Measurements from ENCODE around the gene ABCA10.
"Not testable (repeated sequence)": the region's sequence is repeated elsewhere in the genome, so short reads cannot be mapped to it uniquely, and the experiment has no call there.

ABCA10 gene

GRCh38 chr17:69207151-69207550, 21.5 kb downstream of the ABCA10 start:
- no peak for TF ChIP-seq CTCF (IDR thresholded peaks at IDR 0.05; ENCODE audit: low read depth, low read length)
- DNase-seq (ENCODE audit: extremely low read depth, low read depth) = no peak

DNA sequence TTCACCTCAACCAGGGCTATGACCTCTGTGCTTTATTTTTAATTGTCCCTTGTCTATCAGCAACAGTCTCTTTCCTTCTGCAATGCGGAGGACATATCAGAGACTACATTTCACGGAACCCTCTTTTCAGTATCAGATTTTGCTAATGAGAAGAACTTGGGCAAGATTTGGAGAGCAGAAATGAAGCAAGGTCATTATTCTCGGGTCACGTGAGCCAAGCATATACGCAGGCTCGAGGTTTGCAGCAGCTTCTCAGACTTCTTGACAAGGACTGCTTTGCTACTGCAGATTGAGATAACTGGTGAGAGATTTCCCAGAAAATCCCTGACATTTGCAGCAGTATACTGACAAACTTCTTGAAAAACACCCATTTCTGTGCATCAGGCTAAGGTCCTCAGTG, 30.4 kb downstream of the ABCA10 start:
- TF ChIP-seq CTCF (IDR thresholded peaks at IDR 0.05; ENCODE audit: low read depth, low read length) = no peak
- DNase-seq (ENCODE audit: extremely low read depth, low read depth) = no peak

GRCh38 chr17:69196105-69196653, 32.4 kb downstream of the ABCA10 start:
- DNase-seq (ENCODE audit: extremely low read depth, low read depth) = not testable (repeated sequence)

DNA sequence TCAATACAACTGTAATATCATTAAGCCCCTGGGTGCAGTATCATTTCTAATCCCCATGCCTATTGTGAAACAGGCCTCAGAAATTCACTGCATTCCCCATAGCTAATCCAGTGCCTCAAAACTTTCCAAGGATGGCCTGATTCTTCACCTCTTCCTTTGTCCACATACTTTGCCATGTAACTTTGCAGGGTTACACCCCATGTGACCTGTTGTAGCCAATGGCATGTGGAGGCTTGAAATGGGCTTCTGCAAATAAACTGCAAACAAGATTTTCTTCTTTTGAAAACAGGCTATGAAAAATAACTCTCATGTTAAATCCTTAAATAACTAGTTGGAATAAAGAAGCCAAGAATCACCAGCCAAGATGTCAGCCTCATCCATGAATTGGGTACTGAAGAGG, 35.9 kb downstream of the ABCA10 start:
- no peak for DNase-seq (ENCODE audit: extremely low read depth, low read depth)
- TF ChIP-seq CTCF (IDR thresholded peaks at IDR 0.05; ENCODE audit: low read depth, low read length) = no peak

GRCh38 chr17:69188796-69189195, 39.8 kb downstream of the ABCA10 start:
- TF ChIP-seq CTCF (IDR thresholded peaks at IDR 0.05; ENCODE audit: low read depth, low read length) = no peak
- no peak for DNase-seq (ENCODE audit: extremely low read depth, low read depth)

DNA sequence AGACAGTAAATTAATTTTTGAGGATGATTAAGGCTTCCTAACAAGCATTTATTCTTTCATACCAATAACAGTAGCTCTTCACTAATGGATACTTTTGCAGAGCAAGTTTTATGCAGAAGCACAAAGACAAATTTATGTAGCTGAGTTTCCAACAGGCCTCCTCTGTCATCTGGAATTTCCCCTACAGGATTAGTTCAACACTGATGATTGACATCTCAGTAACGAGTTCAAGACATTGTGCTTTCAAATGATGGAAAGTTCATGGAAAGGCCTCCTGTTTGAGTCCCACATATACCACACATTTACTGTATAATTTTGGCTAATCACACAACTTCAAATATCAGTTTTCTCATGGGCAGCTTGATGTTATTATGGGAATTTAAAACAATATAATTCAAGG, 40.6 kb downstream of the ABCA10 start:
- no peak for TF ChIP-seq CTCF (IDR thresholded peaks at IDR 0.05; ENCODE audit: low read depth, low read length)
- no peak for DNase-seq (ENCODE audit: extremely low read depth, low read depth)

DNA sequence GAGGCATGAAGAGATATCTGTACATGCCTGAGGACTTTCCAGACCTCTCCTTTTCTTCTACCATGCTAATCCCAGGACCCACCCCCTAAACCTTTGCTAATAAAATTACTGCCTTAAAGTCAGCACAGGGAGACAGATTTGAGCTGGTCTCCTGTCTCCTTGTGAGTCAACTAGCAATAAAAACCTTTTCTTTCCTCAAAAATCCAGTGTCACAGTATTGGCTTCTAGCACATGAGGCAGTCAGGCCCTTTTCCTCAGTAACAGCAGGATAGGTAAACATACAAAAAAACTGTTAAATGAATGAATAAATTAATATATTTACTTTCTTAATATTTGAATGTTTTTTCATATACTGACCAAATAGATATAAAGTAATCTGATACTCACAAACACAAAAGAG, 41.3 kb downstream of the ABCA10 start:
- no peak for TF ChIP-seq CTCF (IDR thresholded peaks at IDR 0.05; ENCODE audit: low read depth, low read length)

GRCh38 chr17:69179227-69179952, 49.2 kb downstream of the ABCA10 start:
- no peak for DNase-seq (ENCODE audit: extremely low read depth, low read depth)

More for the DNA sequence above, 41.3 kb downstream of the ABCA10 start:
- DNase-seq (ENCODE audit: extremely low read depth, low read depth) = no peak

More at GRCh38 chr17:69179227-69179952, 49.2 kb downstream of the ABCA10 start:
- TF ChIP-seq CTCF (IDR thresholded peaks at IDR 0.05; ENCODE audit: low read depth, low read length) = no peak
